H9 (cell line): ENCODE data around the gene POU6F2. TPM values are rescaled to one million over a fixed set of nuclear protein-coding genes. Genes with fewer than 3 reads are reported as not detected.

Experiments
- DNase-seq: peaks from one replicate; pipeline ENCODE4 v3.0.0-alpha.2; 2017
- H2AFZ ChIP-seq: one replicate; pipeline ENCODE4 v1.6.1; 2013; ENCODE audit warnings: mild to moderate bottlenecking, low read length, control low read depth, moderate library complexity
- H2AK5ac ChIP-seq: 2 replicates; pipeline ENCODE4 v1.6.1; 2013; ENCODE audit warnings: low read length, control low read depth, mixed read lengths; ENCODE audit not compliant: insufficient read length
- H2BK120ac ChIP-seq: one replicate; pipeline ENCODE4 v1.6.1; 2013; ENCODE audit warnings: low read depth, mild to moderate bottlenecking, low read length, control low read depth, inconsistent platforms; ENCODE audit not compliant: poor library complexity, severe bottlenecking
- H2BK12ac ChIP-seq: 2 replicates; pipeline ENCODE4 v1.6.1; 2013; ENCODE audit warnings: low read length, control low read depth, mixed read lengths, low read depth; ENCODE audit not compliant: insufficient read length
- H2BK15ac ChIP-seq: 2 replicates; pipeline ENCODE4 v1.6.1; 2013; ENCODE audit warnings: low read depth, low read length, control low read depth
- H2BK20ac ChIP-seq: one replicate; pipeline ENCODE4 v1.6.1; 2013; ENCODE audit warnings: low read depth, mild to moderate bottlenecking, low read length, control low read depth, inconsistent platforms; ENCODE audit not compliant: poor library complexity, severe bottlenecking
- H2BK5ac ChIP-seq: 2 replicates; pipeline ENCODE4 v1.6.1; 2013; ENCODE audit warnings: low read length, control low read depth, mixed read lengths; ENCODE audit not compliant: insufficient read length
- H3K14ac ChIP-seq: 2 replicates; pipeline ENCODE4 v1.6.1; 2013; ENCODE audit warnings: low read length, control low read depth; ENCODE audit not compliant: insufficient read depth
- H3K18ac ChIP-seq: 2 replicates; pipeline ENCODE4 v1.6.1; 2013; ENCODE audit warnings: low read depth, mild to moderate bottlenecking, mixed read lengths, low read length, control low read depth; ENCODE audit not compliant: insufficient read length
- H3K23ac ChIP-seq: 2 replicates; pipeline ENCODE4 v1.6.1; 2013; ENCODE audit warnings: low read length, control low read depth, mixed read lengths, low read depth; ENCODE audit not compliant: insufficient read length
- H3K23me2 ChIP-seq: 2 replicates; pipeline ENCODE4 v1.6.1; 2013; ENCODE audit warnings: low read depth, mild to moderate bottlenecking, mixed read lengths, low read length, control low read depth; ENCODE audit not compliant: insufficient read length, poor library complexity, severe bottlenecking
- H3K27ac ChIP-seq: 2 replicates; pipeline ENCODE4 v1.5.1; 2013; ENCODE audit warnings: low read length, control low read depth, mixed read lengths, low read depth; ENCODE audit not compliant: insufficient read length
- H3K27me3 ChIP-seq: 2 replicates; pipeline ENCODE4 v1.6.1; 2013; ENCODE audit warnings: low read length, control low read depth, inconsistent platforms; ENCODE audit not compliant: insufficient read depth
- H3K4ac ChIP-seq: 2 replicates; pipeline ENCODE4 v1.6.1; 2013; ENCODE audit warnings: low read depth, mild to moderate bottlenecking, control low read depth, inconsistent platforms, low read length, moderate library complexity
- H3K4me1 ChIP-seq: 2 replicates; pipeline ENCODE4 v1.6.1; 2013; ENCODE audit warnings: low read length, control low read depth, inconsistent platforms; ENCODE audit not compliant: insufficient read depth
- H3K4me2 ChIP-seq: 2 replicates; pipeline ENCODE4 v1.6.1; 2013; ENCODE audit warnings: low read length, control low read depth, mixed read lengths; ENCODE audit not compliant: insufficient read length, insufficient read depth
- H3K56ac ChIP-seq: 2 replicates; pipeline ENCODE4 v1.6.1; 2013; ENCODE audit warnings: low read depth, mild to moderate bottlenecking, mixed read lengths, low read length, control low read depth; ENCODE audit not compliant: insufficient read length
- H3K79me1 ChIP-seq: 2 replicates; pipeline ENCODE4 v1.6.1; 2013; ENCODE audit warnings: low read depth, mild to moderate bottlenecking, moderate library complexity, low read length, control low read depth, inconsistent platforms; ENCODE audit not compliant: insufficient read depth, poor library complexity, severe bottlenecking
- H3K79me2 ChIP-seq: 2 replicates; pipeline ENCODE4 v1.6.1; 2013; ENCODE audit warnings: low read length, control low read depth, inconsistent platforms; ENCODE audit not compliant: insufficient read depth
- H3K9ac ChIP-seq: 2 replicates; pipeline ENCODE4 v1.6.1; 2013; ENCODE audit warnings: low read length, control low read depth, mixed read lengths; ENCODE audit not compliant: insufficient read length; ENCODE audit errors: extremely low read depth
- H3K9me3 ChIP-seq: one replicate; pipeline ENCODE4 v1.6.1; 2013; ENCODE audit warnings: low read depth, low read length, inconsistent platforms; ENCODE audit not compliant: control insufficient read depth
- H3T11ph ChIP-seq: one replicate; pipeline ENCODE4 v1.6.1; 2013; ENCODE audit warnings: mild to moderate bottlenecking, low read length, control low read depth, inconsistent platforms
- H4K20me1 ChIP-seq: one replicate; pipeline ENCODE4 v1.6.1; 2013; ENCODE audit not compliant: control insufficient read depth, insufficient read length, insufficient read depth
- H4K5ac ChIP-seq: 2 replicates; pipeline ENCODE4 v1.6.1; 2013; ENCODE audit warnings: low read depth, mild to moderate bottlenecking, mixed read lengths, low read length, control low read depth; ENCODE audit not compliant: insufficient read length
- H4K8ac ChIP-seq: replicated peaks from 2 replicates; pipeline ENCODE4 v1.6.1; 2013; ENCODE audit warnings: low read length, control low read depth, mixed read lengths, low read depth; ENCODE audit not compliant: insufficient read length
- H4K91ac ChIP-seq: 2 replicates; pipeline ENCODE4 v1.6.1; 2013; ENCODE audit warnings: low read depth, mild to moderate bottlenecking, moderate library complexity, mixed read lengths, low read length, control low read depth; ENCODE audit not compliant: insufficient read length
- H3K27ac Mint-ChIP-seq, 3 experiments: 2 replicates in 2 of 3; 3 replicates in 1 of 3; pipeline ENCODE4 v1.8.0; 2020 to 2021; ENCODE audit warnings: mixed read lengths in 3 of 3, mild to moderate bottlenecking in 1 of 3, moderate library complexity in 1 of 3
- H3K27me3 Mint-ChIP-seq: 2 replicates; pipeline ENCODE4 v1.8.0; 2021; ENCODE audit warnings: low read depth, mild to moderate bottlenecking, moderate library complexity, mixed read lengths
- H3K36me3 Mint-ChIP-seq, 3 experiments: 2 replicates in 2 of 3; 3 replicates in 1 of 3; pipeline ENCODE4 v1.8.0; 2020 to 2021; ENCODE audit warnings: low read depth in 3 of 3, mixed read lengths in 3 of 3; ENCODE audit not compliant: insufficient read depth in 1 of 3
- H3K4me1 Mint-ChIP-seq, 2 experiments: 2 replicates each; pipeline ENCODE4 v1.8.0; 2020; ENCODE audit warnings: mixed read lengths in 2 of 2
- H3K4me3 Mint-ChIP-seq, 2 experiments: 2 replicates in 1 of 2; 3 replicates in 1 of 2; pipeline ENCODE4 v1.8.0; 2020 to 2021; ENCODE audit warnings: mild to moderate bottlenecking in 2 of 2, mixed read lengths in 2 of 2, moderate library complexity in 1 of 2
- H3K9me3 Mint-ChIP-seq, 2 experiments: 2 replicates in 1 of 2; 3 replicates in 1 of 2; pipeline ENCODE4 v1.8.0; 2020; ENCODE audit warnings: mild to moderate bottlenecking in 2 of 2, mixed read lengths in 2 of 2, moderate library complexity in 1 of 2
- CTCF ChIP-seq: fragments of 200-600 bp; sonication (generic); conservative IDR thresholded peaks from 3 replicates; pipeline ENCODE4 v1.8.0; 2021; ENCODE audit warnings: antibody characterized with exemption, mild to moderate bottlenecking
- WGBS: extraction: QIAGEN DNeasy Blood & Tissue Kit; methylation state at CpG from one replicate; pipeline ENCODE4 v1.1.7; 2013; ENCODE audit warnings: missing lambda C conversion rate, low lambda C conversion rate, mixed read lengths; ENCODE audit not compliant: insufficient read length; ENCODE audit errors: extremely low coverage; 5-methylcytosine and 5-hydroxymethylcytosine counted together
- total RNA-seq: library from RNA; stranded (reverse); gene quantifications from 2 replicates; pipeline ENCODE4 v1.2.1, GENCODE V29; 2021

The POU6F2 gene
- total RNA-seq, 1 experiment from 2014 or later, result 1.9 TPM

- Histone ChIP-seq H3K27me3 (no peaks in the 10 kb centered on the region), H3K79me1 (no peaks in the 10 kb centered on the region)
Measured at GRCh38 chr7:39404907-39405306, 427.2 kb downstream of the POU6F2 start.

More at GRCh38 chr7:39404907-39405306, 427.2 kb downstream of the POU6F2 start:
- H3K27me3 Mint-ChIP-seq, result no peaks in the 10 kb centered on the region
- Histone ChIP-seq H2BK120ac (no peak overlapping the region), H3K18ac (no peak overlapping the region), H3K9ac (no peak overlapping the region), H3K4me2 (no peak overlapping the region), H3T11ph (no peak overlapping the region), H3K79me2 (no peaks in the 10 kb centered on the region), H4K5ac (no peak overlapping the region), H4K20me1 (no peaks in the 10 kb centered on the region), H3K9me3 (no peaks in the 10 kb centered on the region), H2BK5ac (no peak overlapping the region), H3K27ac (no peak overlapping the region), H3K23ac (no peak overlapping the region), H2BK12ac (no peak overlapping the region), H2AK5ac (no peak overlapping the region), H2BK20ac (no peak overlapping the region), H2AFZ (no peak overlapping the region), H3K4me1 (peaks cover 4% of the 10 kb centered on the region), H3K23me2 (no peaks in the 10 kb centered on the region), H2BK15ac (no peak overlapping the region), H3K4ac (no peak overlapping the region), H3K56ac (no peak overlapping the region), H3K14ac (no peak overlapping the region), H4K8ac (no peak overlapping the region), H4K91ac (no peak overlapping the region)
- peaks cover 35 to 44% of the 10 kb centered on the region in 2 experiments for H3K4me1 Mint-ChIP-seq
- no CpG with 5 or more reads among the region's 1 CpG for WGBS
- no peak for TF ChIP-seq CTCF
- H3K36me3 Mint-ChIP-seq, result no peaks in the 10 kb centered on the region
- no peak for DNase-seq
- no peak overlapping the region for H3K27ac Mint-ChIP-seq
- H3K4me3 Mint-ChIP-seq, result no peak overlapping the region
- H3K9me3 Mint-ChIP-seq, result no peaks in the 10 kb centered on the region
